GM21723 (cell line): ENCODE measurements around the gene KCNAB1.

Experiments used
- ATAC-seq: cut with Tn5 transposase; IDR thresholded peaks from one replicate; pipeline ENCODE4 v1.9.1; 2021; ENCODE audit warnings: mild to moderate bottlenecking, moderate library complexity; ENCODE audit not compliant: unreplicated experiment

Gene KCNAB1

DNA sequence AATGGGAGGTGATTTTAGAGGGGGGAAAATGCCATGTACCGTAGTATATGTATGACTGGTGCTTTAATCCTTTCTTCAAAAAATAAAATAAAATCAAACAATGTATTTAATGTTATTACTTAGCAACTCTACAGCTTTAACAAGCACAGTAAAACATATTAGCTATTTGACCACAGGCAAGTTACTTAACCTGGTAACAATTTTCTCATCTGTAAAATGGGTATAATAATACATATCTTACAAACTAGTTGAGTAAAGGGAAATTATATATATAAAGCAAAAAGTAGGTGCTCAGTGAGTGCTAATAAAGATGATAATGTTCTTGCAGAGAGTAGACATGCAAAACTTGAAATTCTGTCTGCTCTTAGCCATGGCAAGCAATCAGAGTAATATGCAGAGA lies 406.7 kb downstream of the KCNAB1 start:
- ATAC-seq, result no peak

GRCh38 chr3:156530980-156531379 lies 410.6 kb downstream of the KCNAB1 start:
- ATAC-seq, result no peak

DNA sequence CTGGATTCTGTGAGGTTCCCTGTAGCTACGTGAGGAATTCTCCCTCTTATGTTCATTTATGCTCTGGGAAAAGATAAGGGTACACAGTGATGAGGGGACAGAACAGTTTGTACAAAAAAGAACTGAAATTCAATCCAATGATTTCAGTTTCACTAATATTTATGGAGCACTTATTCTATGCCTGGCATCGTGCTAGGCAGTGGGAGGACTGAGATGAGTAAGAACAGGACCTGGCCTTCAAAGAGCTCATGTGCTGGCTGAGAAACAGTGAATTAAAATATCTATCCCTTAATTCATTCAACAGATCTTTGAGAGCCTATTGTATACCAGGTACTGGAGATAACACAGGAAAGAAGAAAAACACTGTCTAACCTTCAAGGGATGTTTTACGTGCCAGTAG lies 412.4 kb downstream of the KCNAB1 start:
- no peak for ATAC-seq

- no peak for ATAC-seq
Measured at GRCh38 chr3:156533205-156533604, 412.8 kb downstream of the KCNAB1 start.

DNA sequence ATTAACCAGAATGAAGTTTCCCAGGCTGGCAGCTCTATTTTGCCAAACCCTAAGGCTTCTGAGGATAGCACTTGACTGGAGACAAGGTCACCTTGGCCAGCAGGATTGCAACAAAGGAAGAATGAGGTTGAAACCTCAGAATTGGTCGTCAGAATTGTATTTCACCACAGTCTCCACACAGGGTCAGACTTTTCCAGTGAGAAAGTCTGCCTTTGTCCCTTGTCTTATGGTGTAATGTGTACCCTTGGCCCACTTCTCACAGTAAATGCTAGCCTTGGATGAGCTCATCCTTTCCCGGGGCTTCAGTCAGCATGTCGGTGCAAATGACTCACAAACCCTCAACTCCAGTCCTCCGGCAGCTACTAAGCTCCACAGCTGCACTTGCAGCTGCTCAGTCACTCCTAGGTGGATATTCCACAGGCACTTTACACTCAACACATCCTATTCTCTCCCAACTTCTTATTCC lies 414.8 kb downstream of the KCNAB1 start:
- no peak for ATAC-seq

- no peak for ATAC-seq
Measured at GRCh38 chr3:156535798-156536197, 415.4 kb downstream of the KCNAB1 start.

GRCh38 chr3:156536524-156537316 lies 416.3 kb downstream of the KCNAB1 start:
- ATAC-seq, result no peak

DNA sequence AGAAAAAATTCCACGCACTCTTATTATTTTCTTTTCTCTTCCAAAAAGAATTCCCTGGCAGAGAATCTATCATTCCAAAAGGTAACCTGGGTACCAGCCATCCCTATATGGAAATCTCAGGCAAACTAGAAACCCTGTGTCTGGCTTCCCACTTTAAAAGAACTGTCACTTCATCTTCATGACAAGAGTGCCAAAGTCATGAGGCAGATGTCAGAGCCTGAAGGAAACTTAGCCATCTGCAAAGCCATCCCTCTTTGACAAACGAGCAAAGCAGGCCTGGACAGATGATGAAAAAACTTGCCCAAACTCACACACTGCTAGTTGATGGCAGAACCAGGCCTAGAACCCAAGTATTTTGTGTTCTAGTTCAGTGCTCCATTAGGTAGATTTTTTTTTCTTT lies 418.7 kb downstream of the KCNAB1 start:
- no peak for ATAC-seq

DNA sequence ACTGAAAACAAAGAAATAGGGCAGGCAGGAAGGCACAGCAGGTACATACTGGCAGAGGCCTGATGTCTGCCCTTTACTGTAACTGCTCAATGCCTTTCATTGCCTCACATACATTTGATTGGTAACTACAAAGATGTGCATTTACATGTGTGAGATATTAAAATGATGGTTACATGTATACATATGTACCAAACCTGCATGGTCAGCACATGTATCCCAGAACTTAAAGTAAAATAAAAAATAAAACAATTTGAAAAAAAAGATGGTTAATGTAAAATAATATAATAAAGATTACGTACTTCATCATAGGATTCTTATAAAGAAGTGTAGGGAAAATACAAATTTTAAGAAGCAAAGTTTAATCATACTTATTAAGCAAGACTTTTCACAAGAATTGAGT lies 419.4 kb downstream of the KCNAB1 start:
- no peak for ATAC-seq

GRCh38 chr3:156542101-156543042 lies 422.0 kb downstream of the KCNAB1 start:
- no peak for ATAC-seq

- ATAC-seq, result no peak
Measured at GRCh38 chr3:156543043-156543555, 422.7 kb downstream of the KCNAB1 start.

DNA sequence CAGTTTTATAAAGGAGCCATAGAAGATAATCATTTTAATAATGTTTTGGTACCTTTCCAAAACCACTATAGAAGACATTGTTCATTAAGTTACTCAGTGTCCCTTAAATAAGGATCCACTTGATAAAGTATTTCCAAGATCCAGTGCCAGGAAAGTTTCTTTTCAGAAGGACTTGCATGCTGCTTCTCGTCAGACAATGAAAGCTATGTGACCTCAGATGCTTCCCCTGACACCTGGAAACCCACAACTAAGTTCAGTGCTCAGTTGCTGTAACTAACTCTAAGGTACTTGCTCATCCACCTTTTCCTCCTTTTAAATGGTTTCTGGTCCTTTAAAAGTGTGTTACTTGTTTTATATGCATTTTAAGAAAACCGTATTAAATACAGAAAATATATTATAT lies 427.3 kb downstream of the KCNAB1 start:
- ATAC-seq, result no peak

DNA sequence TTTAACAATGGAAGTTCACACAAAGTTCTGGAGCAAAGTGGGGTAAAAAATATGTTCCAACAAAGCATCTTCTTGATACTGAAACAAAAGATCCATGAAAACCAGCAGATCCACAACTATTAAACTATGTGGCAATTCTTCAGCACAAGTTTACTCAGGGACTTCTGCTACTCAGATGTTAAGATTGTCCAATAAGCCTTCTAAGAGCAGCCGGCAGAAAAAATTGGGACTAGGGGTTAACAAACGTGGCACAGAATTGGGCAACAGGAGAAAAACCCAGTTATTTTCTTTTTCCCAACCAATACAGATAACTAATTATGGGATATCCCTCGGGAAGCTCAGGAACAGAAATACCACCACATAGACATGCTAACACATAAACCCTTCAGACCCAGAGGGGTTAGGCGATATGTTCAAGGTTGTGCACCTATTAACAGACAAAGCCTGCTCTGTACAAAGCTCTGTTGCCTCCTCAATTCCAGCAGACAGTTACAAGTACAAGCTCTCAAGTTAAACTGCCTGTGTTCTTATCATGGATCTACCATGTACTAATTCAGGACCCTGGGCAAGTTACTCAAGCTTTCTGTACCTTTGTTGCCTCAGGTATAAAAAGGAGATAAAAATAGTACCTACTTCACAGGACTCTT lies 427.8 kb downstream of the KCNAB1 start:
- no peak for ATAC-seq

DNA sequence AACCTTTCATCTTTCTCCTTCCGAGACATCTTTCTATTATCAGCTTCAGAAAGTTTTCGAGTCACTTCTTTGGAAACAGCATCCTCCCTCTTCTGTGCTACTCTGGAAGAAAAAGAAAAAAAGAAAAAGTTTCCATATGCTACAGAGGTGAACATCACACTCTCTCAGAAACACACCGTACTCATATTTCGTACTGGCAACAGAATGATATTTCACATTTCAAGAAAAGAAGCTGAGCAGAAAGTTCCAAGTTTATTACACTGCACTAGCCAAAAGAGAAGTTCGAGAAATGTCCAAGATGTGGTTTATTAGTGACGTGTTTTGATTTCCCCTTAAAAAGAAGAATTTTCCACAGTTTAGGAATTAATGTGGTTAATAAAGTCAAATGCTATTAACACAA lies 428.5 kb downstream of the KCNAB1 start:
- no peak for ATAC-seq

- ATAC-seq, result no peak
Measured at GRCh38 chr3:156551261-156551660, 430.9 kb downstream of the KCNAB1 start.

- ATAC-seq, result no peak
Measured at GRCh38 chr3:156551746-156552145, 431.4 kb downstream of the KCNAB1 start.

DNA sequence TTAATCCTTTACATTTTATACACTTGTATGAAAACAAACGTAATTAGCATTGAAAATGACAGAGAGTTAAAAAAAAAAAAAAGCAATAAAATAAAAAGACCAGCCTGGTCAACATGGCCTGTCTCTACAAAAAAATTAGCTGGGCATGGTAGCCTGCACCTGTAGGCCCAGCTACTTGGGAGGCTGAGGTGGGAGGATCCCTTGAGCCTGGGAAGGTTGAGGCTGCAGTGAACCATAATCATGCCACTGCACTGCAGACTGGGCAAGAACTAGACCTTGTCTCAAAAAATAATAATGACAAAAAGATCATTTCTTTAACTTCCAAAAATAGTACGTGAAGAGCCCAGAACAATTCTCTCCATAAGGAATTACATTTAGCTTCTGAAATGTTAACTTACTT lies 432.6 kb downstream of the KCNAB1 start:
- no peak for ATAC-seq

GRCh38 chr3:156553705-156554356 lies 433.5 kb downstream of the KCNAB1 start:
- no peak for ATAC-seq

GRCh38 chr3:156554515-156554841 lies 434.1 kb downstream of the KCNAB1 start:
- ATAC-seq, result no peak

GRCh38 chr3:156554842-156555687 lies 434.7 kb downstream of the KCNAB1 start, which contains the start of gene SSR3:
SSR3 (minus strand) TSS chr3:156555117; CDS start chr3:156555089, 28 bp downstream.
- peak; percentile 99 for ATAC-seq
